NCI-H345 (cell line): Measurements from ENCODE around the gene LRRC8D.
A peak's percentile ranks its signal among the peaks of the same experiment; 100 is the strongest.

Source experiments
- DNase-seq: peaks from one replicate; lab custom pipeline; 2025; lab: John Stamatoyannopoulos, UW

LRRC8D gene

GRCh38 chr1:89896105-89896942, 75.5 kb downstream of the LRRC8D start:
- DNase-seq: no peak

GRCh38 chr1:89897347-89898133, 76.7 kb downstream of the LRRC8D start:
- no peak for DNase-seq

- no peak for DNase-seq
These were observed 77.3 kb downstream of the LRRC8D start for GRCh38 chr1:89898150-89898549.

- DNase-seq: no peak
These were observed 78.1 kb downstream of the LRRC8D start for GRCh38 chr1:89898695-89899470.

GRCh38 chr1:89900323-89900722, 79.5 kb downstream of the LRRC8D start:
- DNase-seq: no peak

- DNase-seq: no peak
These were observed 80.2 kb downstream of the LRRC8D start for GRCh38 chr1:89900791-89901708.

GRCh38 chr1:89901957-89902669, 81.3 kb downstream of the LRRC8D start:
- no peak for DNase-seq

- DNase-seq: no peak
These were observed 82.7 kb downstream of the LRRC8D start for GRCh38 chr1:89903550-89903949.

GRCh38 chr1:89904219-89904980, 83.6 kb downstream of the LRRC8D start:
- DNase-seq: no peak

- DNase-seq: no peak
These were observed 84.7 kb downstream of the LRRC8D start for GRCh38 chr1:89905395-89906058.

- DNase-seq: peak; percentile 24
These were observed 85.3 kb downstream of the LRRC8D start for GRCh38 chr1:89906088-89906487.

- no peak for DNase-seq
These were observed 86.9 kb downstream of the LRRC8D start for GRCh38 chr1:89907727-89908212.

GRCh38 chr1:89908273-89908671, 87.4 kb downstream of the LRRC8D start:
- DNase-seq: no peak

GRCh38 chr1:89908672-89909436, 88.0 kb downstream of the LRRC8D start:
- DNase-seq: no peak

GRCh38 chr1:89910268-89910667, 89.4 kb downstream of the LRRC8D start:
- DNase-seq: no peak

GRCh38 chr1:89910780-89911179, 89.9 kb downstream of the LRRC8D start:
- DNase-seq: no peak

GRCh38 chr1:89911191-89911991, 90.6 kb downstream of the LRRC8D start:
- no peak for DNase-seq

- DNase-seq: no peak
These were observed 91.2 kb downstream of the LRRC8D start for GRCh38 chr1:89912073-89912472.
